NCI-H2196 (cell line): ENCODE measurements around the gene SPINK8.
A peak's percentile ranks its signal among the peaks of the same experiment; 100 is the strongest.
"Not testable (repeated sequence)": the region's sequence is repeated elsewhere in the genome, so short reads cannot be mapped to it uniquely, and the experiment has no call there.

Source experiments
- DNase-seq: peaks from one replicate; lab custom pipeline; 2025; ENCODE audit not compliant: unreplicated experiment; lab: John Stamatoyannopoulos, UW

Gene SPINK8

GRCh38 chr3:48333346-48334245 is at the start of gene SPINK8:
SPINK8 (minus strand) TSS chr3:48333661; CDS start chr3:48328341, 5,320 bp downstream.
- DNase-seq: not testable (repeated sequence)

DNA sequence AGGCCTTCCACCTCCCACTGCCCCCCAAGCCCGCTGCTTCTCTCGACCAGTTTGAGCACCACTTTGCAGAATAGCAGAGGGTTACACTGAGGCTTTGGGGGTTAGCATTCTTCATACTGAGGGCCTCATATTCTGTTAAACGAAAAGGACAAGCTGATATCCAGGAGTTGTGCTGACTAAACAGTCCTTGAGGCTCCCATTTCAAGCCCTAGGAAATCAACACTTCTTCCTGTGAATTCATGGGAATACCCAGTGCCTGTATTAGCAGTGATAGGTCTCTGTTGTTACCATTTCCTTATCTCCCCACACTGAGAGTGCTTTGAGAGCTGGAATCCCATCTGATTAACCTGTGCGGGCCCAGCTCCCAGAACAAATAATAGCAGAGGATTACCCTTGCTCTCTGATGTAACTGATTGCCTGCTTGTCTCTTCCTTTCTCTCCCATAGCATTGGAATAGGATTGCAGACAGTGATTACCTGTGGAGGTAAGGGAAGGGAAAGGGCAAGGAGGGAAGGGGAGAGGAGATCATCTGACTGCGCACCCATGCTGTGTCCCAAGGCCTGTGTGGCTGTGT is 39.5 kb upstream of the SPINK8 start:
- no peak for DNase-seq

- no peak for DNase-seq
Observed at GRCh38 chr3:48372377-48372770, 38.9 kb upstream of the SPINK8 start.

DNA sequence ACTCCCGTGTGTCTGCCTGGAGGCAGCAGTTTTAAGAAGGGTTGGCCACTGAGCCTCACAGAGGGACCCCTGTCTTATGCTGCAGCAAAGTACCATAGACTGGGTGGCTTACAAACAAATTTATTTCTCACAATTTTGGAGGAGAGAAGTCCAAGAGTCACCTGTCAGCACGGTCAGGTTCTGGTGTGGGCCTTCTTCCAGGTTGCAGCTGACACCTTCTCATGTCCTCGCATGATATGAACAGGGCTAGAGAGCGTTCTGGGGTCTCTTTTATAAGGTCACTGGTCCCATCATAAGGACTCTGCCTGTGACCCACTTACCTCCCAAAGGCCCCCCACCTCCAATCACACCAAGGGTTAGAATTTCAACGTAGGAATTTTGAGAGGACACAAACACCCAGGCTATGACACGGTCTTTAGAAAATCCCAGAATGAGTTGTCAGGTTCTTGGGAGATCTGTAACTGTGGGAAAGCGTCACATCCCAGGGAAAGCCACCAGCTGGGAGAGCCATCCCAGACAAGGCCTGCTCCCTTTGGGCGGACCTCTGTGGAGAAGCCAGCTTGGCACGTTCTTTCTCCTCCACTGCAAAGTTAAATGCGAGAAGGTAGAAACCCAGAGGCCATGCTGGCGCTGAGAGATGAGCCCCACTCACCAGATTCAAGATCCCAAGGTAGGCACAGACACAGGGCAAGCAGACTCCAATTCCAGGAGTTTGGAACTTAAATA is 38.4 kb upstream of the SPINK8 start, which contains the start of gene FBXW12:
FBXW12 (plus strand) TSS at position 569 of the 726 bp plus-strand sequence. CDS start 549 bp downstream, outside the sequence.
- no peak for DNase-seq

DNA sequence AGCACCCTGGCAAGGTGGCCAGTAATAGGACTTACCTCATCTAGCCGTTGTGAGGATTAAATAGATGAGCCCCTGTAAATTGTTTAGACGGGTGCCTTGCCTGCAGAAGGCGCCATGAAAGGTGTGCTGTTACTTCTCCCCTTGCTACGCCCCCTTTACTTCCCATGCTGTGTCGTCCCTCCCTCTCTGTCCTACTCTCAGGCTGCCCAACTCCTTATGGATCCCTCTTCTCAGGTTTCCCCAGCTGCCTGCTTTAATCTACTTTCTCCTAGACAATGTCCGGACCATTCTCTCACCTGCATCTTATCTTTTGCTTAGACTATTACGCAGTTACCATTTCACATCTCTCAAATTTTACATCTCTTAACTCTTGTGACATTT is 36.9 kb upstream of the SPINK8 start:
- DNase-seq: no peak

DNA sequence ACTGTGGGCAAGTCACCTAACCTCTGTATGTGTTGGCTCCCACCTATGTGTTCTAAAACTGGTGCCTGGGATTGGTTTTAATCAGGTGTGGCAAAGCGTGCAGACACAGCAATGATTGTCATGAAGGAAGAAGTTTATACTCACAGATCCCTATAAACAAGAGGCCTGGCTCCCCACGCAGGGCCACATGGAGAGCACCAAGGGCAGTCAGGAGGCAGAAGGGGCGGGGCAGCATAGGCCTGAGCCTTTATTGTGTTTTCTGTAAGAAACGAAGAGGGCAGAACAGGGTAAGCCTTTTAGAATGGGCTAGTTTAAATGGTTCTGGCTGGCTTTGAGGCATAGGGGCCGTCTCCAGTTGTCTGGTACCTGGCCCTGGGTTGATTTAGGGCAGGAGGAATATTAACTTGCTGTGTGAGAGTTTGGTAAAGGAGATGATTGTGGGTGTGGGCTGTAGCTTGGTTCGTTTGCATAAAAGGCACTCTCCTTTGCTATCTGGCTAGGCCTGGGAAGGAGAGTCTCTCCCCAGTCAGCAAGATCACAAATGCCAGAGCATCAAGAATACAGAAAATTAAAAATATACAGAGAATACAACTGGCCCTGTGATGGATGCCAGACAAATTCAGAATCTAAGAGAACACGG is 36.4 kb upstream of the SPINK8 start:
- no peak for DNase-seq

DNA sequence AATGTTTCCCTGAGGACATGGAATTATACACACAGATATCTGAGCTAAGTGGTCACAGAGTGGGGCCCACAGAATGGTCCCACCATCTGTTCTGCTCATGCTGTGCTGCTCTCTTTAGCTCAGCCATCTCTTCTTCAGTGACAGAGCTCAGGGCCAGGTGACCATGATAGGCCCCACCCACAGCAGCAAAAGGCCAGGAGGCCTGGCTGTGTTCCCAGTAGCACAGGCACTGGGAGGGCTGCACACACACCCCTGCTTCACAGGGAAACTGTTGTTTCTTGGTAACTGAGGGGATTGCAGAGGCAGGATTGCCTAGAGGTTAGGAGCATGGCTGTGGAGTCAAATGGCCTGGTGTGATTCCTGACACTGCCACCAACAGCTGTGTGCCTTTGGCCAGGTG is 33.7 kb upstream of the SPINK8 start:
- DNase-seq: peak; percentile 47

GRCh38 chr3:48364840-48365239 is 31.4 kb upstream of the SPINK8 start:
- no peak for DNase-seq

DNA sequence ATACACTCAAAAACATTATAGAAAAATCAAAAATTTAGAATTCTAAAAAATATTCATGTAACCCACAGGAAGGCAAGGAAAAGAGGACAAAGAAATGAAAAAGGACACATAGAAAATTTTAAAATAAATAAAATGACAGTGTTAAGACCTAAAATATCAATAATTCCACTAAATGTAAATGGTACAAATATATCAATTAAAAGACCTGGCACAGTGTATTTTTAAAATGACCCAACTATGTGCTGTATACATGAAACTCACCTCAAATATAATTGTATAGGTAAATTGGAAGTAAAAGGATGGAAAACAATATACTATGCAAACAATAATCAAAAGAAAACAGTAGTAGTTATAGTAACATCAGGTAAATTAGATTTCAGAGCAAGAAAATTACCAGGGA is 28.5 kb upstream of the SPINK8 start:
- no peak for DNase-seq

DNA sequence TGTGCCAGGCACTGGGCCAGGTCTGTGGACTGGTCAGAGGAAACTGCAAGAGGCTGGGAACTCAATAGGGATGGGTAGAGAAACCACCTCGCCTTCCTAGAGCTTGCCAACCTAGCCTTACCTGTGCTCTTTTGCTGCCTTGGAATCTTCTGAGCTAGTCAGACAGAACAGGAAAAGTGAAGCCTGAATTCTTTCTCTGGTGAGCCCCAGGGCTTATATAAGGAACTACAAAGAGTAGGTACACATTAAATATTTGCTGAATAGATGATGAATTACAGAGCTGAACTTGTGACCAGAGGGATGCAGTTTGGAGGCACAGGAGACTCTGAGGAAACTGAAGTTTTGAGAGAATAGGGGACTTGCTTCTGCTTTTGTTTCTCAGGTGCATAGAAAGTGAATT is 23.0 kb upstream of the SPINK8 start:
- DNase-seq: no peak

DNA sequence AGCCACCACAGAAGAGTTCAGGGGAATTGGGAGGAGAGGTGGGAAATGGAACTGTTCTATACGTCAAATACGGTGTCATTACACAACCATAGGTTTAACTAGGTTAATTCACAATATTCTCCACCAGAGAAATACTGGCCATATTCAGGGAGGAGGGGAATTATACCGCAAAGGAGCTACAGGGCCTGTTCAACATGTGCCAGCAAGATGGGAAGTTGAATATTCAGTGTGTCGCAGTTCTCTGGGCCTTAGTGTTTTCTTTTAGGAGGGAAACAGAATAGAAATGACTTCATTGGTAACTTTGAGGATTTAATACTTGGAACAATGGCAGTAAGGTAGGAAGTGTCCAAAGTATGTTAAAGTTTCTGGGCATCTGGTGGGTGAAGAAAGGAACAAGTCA is 20.5 kb upstream of the SPINK8 start:
- DNase-seq: no peak

- DNase-seq: no peak
Observed at GRCh38 chr3:48352546-48352945, 19.1 kb upstream of the SPINK8 start.

DNA sequence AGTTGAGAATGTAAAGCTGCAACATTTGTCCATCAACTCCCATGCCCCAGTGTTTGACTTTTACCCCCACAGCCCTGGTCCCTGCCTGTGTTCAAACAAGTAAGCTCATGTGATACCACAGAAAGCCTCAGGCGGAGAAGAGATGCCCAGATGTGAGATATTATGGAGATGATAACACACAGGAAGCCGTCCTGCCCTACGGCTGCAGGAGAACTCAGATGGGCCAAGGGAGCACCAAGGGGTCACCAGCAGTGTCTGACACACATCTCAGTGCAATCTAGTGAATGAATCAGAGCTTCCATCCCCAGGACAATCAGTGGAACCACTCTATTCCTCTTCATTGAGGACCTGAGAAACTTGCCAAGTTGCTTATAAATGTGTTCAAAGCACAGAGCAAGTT is 14.0 kb upstream of the SPINK8 start:
- DNase-seq: no peak

- no peak for DNase-seq
Observed at GRCh38 chr3:48345946-48346572, 12.6 kb upstream of the SPINK8 start.

DNA sequence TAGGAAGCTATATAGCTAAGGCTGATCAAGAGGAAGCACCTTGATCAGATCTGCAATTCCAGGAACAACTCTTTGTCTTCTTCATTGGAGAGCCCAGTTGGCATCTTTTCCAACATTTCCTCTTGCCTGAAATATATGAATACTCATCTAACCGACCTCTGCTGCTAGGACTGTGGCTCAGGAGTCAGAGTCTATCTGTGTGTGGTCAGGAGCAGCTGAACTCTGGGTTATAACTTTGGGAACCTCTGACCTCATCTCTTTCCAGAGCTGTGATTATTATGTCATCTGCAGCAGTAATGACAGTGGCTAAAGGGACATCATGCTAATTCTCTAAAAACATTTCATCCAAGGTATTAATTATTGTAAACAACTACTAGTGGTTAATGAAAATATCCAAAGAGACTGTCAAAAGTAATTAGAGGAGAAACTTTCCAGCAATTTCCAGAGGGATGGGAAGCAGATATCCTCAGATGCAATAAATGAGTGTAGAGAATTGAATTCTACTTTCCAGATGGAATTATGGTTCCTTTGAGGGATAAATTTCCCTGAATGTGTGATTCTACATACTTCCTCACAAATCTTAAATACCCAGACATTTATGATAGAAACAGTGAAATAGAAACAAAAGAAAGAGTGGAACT is 11.5 kb upstream of the SPINK8 start:
- DNase-seq: no peak

DNA sequence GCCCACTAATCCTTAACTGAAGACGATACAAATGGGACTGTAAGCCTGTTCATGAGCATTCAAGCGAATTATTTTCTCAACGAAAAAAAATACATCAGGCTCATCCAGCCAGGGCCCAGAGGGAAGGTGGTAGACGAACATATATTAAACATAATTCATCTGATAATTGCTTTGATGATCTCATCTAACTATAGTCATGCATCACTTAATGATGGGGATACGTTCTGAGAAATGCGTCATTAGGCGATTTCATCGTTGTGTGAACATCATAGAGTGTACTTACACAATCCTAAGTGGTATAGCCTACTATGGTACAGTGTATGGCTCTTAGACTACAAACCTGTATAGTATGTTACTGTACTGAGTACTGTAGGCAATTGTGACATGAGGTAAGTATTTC is 10.0 kb upstream of the SPINK8 start:
- DNase-seq: no peak

GRCh38 chr3:48338635-48339034 is 5.2 kb upstream of the SPINK8 start:
- no peak for DNase-seq

GRCh38 chr3:48337536-48337935 is 4.1 kb upstream of the SPINK8 start:
- DNase-seq: not testable (repeated sequence)

DNA sequence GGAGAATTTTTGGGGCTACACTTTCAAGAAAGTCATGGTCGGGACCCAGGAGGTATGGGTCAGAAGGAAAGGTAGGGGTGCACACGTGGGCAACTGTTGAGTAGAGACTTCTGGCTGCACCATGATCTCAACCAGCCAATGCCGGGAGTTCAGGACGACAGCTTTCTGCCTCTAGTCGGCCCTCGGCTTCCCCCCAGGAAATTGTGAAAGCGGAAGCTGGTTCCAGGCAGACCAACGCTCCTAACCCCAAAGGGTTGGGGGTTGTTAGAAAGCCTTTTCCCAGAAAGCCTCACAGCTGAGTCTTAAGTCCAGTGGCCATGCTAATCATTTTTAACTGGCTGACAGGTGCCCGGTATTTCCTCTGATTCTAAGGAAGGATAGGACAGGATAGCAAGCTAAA is 1.8 kb upstream of the SPINK8 start:
- not testable (repeated sequence) for DNase-seq

- no peak for DNase-seq
Observed at GRCh38 chr3:48334605-48335004, 1.1 kb upstream of the SPINK8 start.
